Pulmonary artery endothelial cell (primary cell): Measurements from ENCODE around the gene DHRS11. TPM values are rescaled to one million over a fixed set of nuclear protein-coding genes. Genes with fewer than 3 reads are reported as not detected.
"Not testable (repeated sequence)": the region's sequence is repeated elsewhere in the genome, so short reads cannot be mapped to it uniquely, and the experiment has no call there.

Source experiments
- DNase-seq: peaks from one replicate; pipeline ENCODE4 v3.0.0-alpha.2; 2011; ENCODE audit warnings: low read depth, low spot score
- total RNA-seq: library from RNA; depleted of rRNA; stranded (reverse); fragments of >200 nt; gene quantifications from 2 replicates; pipeline ENCODE4 v1.2.3, GENCODE V29; 2014

Gene DHRS11
- total RNA-seq, 1 donor from 2014 or later: 10.0 TPM

DNA sequence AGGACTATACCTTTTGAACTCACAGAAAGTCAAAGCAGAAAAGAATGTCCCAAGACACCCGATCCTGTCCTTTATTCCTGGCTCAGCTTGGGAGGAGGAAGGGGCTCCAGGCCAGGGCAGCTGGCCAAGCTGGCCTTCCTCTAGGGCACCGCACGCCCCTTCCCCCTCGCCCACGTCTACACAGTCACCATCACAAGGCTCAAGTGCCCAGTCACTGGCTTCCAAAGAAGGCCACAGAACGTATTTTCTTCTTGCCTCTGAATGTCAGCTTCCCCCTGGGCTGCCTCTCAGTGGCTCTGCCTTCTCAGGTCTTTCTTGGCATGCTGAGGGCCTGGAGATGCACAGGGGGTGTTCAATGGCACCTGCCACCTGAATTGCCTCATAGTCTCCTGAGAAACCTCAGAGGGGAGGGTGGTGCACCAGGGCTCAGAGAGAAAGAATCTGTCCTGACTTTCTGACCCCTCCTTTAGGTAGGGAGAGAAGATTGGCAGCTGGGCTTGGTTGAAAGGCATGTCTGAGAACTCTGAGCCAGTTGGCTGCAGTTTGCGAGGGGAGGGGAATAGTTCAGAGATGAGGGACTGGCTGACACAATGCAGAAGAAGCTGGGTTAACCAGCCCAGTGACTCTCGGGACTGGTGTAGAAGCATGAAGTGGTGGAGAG lies 2.1 kb downstream of the DHRS11 start:
- DNase-seq: no peak

DNA sequence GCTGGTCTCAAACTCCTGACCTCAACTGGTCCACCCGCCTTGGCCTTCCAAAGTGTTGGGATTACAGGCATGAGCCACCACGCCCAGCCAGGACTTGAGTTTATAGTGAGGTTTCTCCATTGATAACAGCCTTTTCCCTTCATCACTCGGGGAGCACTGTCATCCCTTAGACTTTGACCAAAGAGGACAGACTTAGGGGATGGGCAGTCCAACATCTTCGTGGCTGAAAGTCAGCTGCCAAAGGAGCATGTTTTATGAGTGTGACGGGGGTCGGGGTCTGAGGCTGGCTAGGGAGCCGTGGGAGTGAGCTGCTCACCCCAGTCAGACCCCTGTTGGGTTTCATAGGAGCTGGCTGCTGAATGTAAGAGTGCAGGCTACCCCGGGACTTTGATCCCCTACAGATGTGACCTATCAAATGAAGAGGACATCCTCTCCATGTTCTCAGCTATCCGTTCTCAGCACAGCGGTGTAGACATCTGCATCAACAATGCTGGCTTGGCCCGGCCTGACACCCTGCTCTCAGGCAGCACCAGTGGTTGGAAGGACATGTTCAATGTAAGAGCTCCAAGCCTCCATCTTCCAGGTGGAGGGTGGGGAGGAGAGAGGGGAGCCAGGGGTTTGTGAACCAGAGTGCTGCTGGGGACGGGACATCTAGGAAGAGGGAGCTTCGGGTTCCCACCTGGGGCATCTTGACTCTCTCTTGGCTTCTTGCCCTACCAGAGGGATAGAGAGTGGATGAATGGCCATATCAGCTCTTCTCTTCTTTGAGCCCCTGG lies 3.1 kb downstream of the DHRS11 start:
- DNase-seq: no peak

DNA sequence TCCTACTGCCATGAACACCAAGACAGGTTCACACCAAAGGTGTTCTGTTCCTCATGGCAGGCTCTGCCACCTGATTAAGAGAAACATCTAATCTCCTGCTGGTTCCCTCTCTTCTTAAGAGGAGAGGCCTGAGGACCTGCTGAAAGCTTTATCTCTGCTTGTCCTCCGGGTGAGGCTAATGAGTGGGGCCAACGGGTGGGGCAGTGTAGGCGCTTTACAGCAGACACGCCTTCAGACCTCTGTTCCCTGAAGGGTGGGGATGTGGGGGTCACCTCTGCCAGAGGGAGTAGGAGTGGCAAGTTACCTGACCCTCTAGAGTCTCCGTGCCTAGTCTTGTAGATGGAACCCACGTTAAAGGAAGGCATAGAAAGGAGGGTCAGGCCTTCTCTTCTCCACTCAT lies 5.5 kb downstream of the DHRS11 start:
- DNase-seq: no peak

DNA sequence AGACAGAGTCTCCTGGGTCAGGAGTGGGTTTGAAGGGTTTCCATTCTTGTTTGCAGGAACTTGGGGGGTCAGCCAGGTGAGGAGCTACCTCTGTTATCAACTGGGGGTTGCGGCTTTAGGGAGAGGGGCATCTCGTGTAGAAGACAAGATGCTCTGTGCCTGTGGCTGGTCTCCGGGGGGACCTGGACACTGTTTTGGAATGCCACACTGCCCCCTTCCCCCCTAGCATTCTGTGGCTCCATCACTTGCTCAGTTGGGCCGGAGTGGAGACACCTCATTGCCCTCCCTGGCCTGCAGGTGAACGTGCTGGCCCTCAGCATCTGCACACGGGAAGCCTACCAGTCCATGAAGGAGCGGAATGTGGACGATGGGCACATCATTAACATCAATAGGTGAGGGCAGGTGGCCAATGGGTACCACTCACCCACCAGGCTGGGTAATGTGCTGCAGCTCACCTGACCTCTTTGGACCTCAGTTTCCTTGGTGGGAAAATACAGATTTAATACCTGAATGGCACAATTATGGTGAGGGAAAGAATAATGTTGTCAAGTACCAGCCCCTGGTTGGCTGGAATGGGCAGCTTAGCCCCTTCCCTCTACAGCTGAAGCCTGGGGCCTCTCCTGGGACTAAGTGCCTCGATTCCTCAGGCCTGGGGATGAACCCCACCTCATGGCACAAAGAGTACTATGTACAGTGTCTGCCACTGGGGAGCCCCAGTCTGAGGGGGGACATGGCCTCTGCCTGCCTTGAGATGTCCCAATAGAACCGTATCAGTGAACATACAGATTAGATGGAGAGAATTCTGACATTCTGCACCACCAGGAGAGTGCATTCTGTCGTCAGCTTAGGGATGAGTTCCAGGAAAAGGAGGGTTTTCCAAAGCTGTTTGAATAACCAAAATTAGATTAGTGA lies 6.4 kb downstream of the DHRS11 start:
- DNase-seq: no peak

DNA sequence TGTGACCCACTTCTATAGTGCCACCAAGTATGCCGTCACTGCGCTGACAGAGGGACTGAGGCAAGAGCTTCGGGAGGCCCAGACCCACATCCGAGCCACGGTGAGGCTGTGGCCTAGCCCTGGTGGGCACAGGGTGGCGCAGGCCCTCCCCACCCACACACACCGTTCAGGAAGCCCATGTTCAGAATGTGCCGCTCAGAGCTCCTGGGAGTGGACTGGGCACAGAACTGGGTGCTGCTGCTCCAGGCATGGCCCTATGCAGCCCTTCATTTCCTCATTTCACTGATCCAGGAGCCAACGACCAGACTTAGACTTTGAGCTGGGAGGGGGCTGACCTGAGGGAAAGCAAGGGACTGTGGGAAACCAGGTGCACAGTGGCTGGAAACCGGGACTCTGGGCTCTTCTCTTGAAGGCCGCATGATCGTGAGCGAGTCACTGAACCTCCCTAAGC lies 7.3 kb downstream of the DHRS11 start:
- DNase-seq: no peak

DNA sequence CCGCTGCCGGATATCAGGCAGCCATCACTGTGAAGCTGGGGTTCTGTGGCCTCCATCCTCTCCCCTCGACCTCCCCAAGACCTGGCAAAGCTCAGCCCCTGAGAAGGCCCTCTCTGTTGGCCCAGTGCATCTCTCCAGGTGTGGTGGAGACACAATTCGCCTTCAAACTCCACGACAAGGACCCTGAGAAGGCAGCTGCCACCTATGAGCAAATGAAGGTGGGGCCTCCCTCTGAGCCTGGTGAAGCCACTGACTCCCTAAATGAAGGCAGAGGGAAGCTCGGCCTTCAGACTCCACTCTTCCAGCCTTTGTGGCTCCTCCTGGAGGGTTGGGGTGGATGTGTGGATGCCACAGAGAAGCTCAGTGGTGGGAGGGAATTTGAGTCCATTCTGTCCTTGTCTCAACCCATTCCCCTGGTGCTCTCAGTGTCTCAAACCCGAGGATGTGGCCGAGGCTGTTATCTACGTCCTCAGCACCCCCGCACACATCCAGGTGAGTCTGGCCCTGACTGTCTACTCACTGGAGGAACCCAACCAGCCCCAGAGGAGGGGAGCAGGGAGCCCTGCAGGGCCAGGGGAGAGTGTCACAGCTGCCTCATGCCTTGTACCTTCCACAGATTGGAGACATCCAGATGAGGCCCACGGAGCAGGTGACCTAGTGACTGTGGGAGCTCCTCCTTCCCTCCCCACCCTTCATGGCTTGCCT lies 8.0 kb downstream of the DHRS11 start:
- DNase-seq: no peak

DNA sequence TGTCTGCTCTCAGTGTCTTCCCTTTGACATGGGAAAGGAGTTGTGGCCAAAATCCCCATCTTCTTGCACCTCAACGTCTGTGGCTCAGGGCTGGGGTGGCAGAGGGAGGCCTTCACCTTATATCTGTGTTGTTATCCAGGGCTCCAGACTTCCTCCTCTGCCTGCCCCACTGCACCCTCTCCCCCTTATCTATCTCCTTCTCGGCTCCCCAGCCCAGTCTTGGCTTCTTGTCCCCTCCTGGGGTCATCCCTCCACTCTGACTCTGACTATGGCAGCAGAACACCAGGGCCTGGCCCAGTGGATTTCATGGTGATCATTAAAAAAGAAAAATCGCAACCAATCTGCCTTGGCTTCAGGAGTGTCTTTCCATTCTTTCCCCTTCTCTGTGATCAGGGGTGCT lies 8.8 kb downstream of the DHRS11 start:
- no peak for DNase-seq

DNA sequence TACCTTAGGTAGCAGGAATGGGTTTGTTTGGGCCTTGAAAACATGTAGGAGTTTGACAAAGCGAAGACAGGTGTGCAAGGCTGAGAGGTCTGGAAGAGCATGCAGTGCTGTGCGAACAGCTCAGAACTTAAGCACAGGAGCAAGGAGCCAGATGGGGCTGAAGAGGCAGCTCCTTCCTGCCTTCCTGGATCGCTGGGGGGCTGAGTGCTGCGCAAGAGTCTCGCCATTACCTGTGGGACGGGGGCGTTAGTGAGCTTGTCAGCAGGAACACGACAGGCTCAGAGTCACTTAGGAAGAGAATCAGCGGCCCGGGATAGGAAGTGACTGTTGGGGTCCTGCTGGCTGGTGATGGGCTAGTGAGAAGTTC lies 9.2 kb downstream of the DHRS11 start:
- no peak for DNase-seq

DNA sequence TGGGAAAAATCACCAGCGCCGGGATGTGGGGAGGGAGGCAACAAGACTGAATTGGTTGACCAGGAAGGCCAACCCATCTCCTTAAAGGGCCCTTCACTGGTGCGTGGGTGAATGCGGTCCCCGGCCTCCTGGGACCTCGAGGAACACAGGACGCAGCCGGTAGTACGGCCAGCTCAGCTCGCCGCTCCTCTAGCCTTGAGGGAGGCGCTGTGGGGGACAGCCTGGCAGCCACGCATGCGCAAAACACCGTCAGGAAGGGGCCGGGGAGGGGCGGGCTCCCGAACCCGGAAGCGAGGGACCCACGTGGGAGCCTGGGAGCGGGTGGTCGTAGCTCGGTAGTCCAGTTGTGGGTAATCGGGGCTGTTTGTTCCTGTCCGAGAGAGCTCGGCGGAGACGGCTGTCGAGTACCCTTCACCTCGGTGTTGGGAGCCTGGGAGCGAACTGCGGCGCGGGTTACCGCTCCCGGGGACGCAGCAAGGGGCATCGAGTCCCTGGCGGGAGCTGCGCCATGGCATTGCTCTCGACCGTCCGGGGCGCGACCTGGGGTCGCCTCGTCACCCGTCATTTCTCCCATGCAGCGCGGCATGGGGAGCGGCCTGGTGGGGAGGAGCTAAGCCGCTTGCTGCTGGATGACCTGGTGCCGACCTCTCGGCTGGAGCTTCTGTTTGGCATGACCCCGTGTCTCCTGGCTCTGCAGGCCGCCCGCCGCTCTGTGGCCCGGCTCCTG lies 9.8 kb downstream of the DHRS11 start, which contains the start of gene MRM1:
Gene MRM1 (plus strand): TSS at position 281 of the 727 bp plus-strand sequence. CDS start 228 bp downstream, at position 509.
- DNase-seq: peak; percentile 64

DNA sequence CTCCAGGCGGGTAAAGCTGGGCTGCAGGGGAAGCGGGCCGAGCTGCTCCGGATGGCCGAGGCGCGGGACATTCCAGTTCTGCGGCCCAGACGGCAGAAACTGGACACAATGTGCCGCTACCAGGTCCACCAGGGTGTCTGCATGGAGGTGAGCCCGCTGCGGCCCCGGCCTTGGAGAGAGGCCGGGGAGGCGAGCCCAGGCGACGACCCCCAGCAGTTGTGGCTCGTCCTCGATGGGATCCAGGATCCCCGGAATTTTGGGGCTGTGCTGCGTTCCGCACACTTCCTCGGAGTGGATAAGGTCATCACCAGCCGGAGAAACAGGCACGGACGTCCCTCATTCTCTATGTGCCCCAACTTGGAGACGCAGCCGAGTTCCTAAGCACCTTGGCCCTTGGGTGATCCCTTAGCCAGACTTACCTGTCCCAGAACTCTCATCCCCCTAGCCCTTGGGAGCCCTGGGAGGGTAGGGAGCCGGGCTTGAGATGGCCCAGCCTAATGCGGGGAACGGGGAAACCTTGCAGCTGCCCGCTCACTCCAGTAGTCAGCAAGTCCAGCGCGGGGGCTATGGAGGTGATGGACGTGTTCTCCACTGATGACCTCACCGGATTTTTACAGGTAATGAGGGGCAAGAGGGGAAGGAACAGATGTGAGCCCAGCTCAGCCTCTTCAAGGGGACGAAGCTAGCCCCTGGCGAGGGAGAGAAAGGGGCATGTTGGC lies 10.5 kb downstream of the DHRS11 start:
- DNase-seq: no peak

DNA sequence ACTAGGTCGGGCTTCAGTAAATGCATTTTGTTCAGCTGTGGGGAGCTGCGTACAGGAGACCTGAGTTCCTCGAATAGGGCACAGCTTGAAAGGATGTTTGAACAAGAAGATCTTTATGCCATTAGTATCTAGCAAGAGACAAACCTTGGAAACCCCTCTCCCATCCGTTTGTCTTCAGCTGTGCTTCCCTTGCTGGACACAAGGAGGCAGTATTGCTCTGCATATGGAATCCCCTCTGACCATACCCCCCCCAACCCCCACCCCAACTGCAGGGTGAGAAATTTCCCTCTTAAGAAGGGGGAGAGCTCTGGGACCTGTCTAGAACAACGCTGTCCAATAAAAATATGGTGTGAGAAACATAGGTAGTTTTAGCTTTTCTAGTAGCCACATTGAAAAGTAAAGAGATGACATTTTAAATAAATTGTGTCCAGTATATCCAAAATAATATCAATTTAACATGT lies 11.3 kb downstream of the DHRS11 start:
- DNase-seq: no peak

DNA sequence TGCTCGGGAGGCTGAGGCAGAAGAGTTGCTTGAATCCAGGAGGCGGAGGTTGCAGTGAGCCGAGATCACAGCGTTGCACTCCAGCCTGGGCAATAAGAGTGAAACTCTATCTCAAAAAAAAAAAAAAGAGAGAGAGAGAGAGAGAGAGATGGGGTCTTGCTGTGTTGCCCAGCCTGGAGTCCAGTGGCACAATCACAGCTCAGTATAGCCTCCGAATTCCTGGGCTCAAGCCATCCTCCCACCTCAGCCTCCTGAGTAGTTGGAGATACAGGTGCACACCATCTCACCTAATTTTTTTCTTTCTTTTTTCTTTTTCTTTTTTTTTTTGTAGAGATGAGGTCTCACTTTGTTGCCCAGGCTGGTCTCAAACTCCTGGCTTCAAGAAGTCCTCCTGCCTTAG lies 13.3 kb downstream of the DHRS11 start:
- not testable (repeated sequence) for DNase-seq

DNA sequence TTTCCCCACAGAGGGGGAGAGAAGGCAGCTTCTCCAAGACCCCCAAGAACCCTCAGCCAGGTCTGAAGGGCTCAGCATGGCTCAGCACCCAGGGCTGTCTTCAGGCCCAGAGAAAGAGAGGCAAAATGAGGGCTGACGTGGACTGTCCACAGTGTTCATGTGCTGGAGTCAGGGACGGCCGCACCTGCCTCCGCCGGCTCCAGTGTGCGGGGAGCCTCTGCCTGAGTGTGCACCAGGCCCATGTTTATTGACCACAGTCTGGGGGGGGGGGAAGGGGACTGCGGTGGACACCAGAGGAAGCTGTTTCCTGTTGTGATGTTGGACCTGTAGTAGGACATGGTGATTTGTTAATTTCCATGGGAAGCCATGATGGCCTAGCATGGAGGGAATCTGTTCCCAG lies 16.6 kb downstream of the DHRS11 start:
- DNase-seq: no peak

DNA sequence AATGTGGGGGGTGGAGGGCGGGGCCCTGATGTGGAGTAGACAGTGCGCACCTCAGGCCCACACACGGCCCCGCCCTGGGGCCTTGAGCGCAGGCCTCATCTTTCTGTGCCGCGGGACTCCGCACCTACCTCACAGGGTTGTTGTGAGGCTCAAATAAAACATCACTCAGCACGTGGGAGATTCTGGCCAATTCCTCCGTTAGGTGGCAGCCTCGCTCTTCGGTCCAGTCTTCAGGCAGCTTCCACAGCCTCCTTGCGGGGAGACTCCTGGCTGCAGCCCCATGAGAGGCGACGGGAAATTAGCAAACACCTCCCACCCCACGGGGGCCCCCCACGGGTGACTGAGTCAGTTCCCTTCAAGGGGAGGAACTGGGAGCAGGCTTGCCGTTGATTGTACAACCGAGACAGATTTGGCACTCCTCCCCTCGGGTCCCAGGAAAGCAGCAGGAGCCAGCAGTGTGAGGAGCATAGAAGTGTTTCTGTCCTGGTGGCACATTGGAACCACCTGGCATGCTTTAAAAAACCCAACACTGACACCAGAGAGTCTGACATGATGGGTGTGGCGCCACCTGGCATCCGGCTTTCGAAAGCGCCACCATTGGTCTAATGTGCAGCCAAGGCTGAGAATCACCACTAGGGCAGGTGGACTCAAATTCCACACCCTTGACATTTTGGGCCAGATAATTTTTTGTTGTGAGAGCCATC lies 17.3 kb downstream of the DHRS11 start:
- DNase-seq: no peak

DNA sequence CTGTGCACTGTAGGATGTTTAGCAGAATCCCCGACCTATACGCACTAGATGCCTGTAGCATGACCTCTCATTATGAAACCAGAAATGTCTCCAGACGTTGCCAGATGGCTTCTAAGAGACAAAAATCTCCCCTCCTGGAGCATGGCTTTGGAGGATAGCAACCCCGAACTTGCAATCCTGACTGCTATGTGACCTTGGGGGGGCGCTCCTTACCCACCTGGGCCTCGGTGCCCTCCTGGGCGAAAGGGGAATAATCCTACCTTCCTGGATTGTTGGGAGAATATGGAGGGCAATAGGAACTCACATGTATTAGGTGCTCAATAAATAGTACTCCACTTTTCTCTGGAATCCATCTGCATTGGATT lies 17.8 kb downstream of the DHRS11 start:
- DNase-seq: no peak

DNA sequence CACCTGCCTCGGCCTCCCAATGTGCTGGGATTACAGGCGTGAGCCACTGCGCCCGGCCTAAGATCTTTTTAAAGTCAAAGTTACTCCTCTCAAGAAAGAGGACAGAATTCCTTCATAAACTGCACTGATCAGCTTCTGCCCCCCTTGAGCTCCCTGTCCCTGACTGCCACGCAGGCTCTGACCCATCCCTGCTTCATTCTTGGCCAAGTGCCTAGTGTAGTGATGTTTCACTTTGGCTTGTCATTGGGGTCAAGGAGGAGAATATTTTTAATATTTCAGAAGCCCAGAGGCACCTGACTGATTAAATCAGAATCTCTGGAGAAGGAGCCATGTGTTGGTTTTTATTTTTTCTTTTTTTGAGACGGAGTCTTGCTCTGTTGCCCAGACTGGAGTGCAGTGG lies 18.8 kb downstream of the DHRS11 start:
- DNase-seq: no peak

DNA sequence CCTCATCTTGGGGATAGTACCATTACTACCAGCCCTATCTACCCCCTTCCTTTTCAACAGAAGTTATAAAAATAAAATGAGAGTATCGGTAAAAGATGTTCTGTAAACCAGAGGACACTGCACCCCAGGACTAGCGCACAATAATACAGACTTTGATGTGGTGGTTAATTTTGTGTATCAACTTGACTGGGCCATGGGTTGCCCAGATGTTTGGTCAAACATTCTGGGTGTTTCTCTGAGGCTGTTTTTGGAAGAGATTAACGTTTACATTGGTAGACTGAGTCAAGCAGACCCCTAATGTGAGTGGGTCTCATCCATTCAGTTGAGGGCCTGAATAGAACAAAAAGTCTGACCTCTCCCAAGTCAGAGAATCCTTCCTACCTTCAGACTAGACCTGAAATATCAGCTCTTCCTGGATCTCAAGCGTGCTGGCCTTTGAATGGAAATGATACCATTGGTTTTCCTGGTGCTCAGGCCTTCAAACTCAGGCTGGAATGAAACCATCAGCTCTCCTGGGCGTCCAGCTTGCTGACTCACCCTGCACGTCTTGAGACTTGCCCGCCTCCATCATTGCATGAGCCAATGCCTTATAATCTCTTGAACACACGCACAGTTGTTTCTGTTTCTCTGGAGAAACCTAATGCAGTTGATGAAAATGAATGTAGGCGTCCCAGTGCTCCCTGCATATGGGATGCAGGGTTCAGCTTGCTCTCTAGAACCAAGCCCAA lies 19.8 kb downstream of the DHRS11 start:
- no peak for DNase-seq

DNA sequence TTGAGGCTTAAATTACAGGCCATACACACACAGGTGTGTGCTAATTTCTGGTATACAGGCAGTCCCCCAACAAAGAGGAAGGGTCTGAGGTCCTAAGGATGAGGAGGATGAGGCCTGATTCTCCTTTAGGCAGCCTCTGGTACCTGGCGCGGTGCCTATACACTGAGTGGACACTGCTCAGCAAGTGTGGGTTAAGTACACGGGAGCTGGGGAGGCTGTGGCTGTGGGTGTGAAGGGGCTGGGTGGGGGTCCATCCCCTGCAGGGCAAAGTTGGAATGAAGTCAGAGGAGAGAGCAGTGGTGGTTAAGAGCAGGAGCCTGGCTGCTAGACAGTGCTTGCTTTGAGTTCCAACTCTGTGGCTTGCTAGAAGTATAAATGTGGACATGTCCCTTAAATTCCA lies 20.6 kb downstream of the DHRS11 start:
- DNase-seq: no peak

DNA sequence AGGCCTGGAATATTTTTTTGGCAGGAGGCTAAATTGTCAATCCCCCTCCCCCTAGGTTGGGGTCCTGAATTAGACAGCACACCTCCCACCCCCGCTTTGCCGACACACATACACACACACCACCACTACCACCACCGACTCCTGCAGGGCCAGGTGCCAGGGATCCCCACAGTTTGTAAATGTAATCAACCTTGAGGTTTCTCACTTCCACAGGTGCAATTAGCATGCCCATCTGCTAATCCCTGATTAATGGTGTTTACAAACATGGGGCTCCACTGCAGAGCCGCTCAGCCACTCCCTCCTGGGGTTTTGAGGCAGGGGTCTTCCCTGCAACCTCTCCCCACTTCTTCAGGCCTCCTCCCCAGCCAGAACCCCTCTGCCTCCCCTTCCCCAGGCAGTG lies 21.5 kb downstream of the DHRS11 start:
- DNase-seq: no peak
